ENCODE data around the gene CCR8.

Gene CCR8

DNA sequence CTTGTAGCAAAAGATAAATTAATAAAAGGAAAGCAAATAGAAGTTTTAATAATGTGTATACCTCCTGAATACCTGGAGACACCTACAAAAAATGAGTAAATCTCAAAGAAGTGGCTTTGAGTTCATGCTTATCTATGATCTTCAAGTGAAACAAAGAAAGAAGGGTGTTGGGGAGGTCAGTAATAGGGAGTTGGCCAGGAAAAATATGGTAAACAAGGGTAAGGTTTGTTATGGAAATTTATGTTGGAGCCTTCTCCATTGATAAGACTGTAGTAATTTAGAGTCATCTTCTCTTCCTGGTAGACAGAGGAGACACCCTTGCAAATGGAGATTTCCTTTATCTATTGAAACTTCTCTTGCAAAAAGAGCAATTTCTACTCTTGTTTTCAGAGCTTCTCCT is 6.6 kb upstream of the CCR8 start:
- Histone ChIP-seq H2AFZ (ENCODE audit: low read length) (no peak overlapping the region), H3K27me3 (replicated peaks; ENCODE audit: insufficient read depth, low read length) (no peaks in the 10 kb centered on the region), H3K4me1 (ENCODE audit: low read length) (no peaks in the 10 kb centered on the region), H3K4me3 (ENCODE audit: low read length) (no peak overlapping the region), H3K36me3 (replicated peaks; ENCODE audit: insufficient read depth, low read length) (no peaks in the 10 kb centered on the region), H3F3A (ENCODE audit: insufficient read depth, low read length) (no peaks in the 10 kb centered on the region), H3K9ac (ENCODE audit: low read length) (no peak overlapping the region), H3K27ac (ENCODE audit: low read length) (no peak overlapping the region), H3K4me2 (ENCODE audit: low read depth, low read length) (no peak overlapping the region), H4K20me1 (ENCODE audit: insufficient read depth, low read length) (no peaks in the 10 kb centered on the region), H3K9me3 (replicated peaks; ENCODE audit: insufficient read depth, low read length) (no peaks in the 10 kb centered on the region), H3K9me2 (replicated peaks; ENCODE audit: insufficient read depth, low read length) (no peaks in the 10 kb centered on the region), H3K79me2 (ENCODE audit: low read length) (no peaks in the 10 kb centered on the region)
- TF ChIP-seq CTCF (IDR thresholded peaks at IDR 0.05; ENCODE audit: low read length) (no peak), EZH2 (optimal IDR thresholded peaks at IDR 0.05; ENCODE audit: low read depth, low read length) (no peak), EZH2phosphoT487 (IDR thresholded peaks at IDR 0.05; ENCODE audit: low read length) (no peak)
- DNase-seq, result no peak

DNA sequence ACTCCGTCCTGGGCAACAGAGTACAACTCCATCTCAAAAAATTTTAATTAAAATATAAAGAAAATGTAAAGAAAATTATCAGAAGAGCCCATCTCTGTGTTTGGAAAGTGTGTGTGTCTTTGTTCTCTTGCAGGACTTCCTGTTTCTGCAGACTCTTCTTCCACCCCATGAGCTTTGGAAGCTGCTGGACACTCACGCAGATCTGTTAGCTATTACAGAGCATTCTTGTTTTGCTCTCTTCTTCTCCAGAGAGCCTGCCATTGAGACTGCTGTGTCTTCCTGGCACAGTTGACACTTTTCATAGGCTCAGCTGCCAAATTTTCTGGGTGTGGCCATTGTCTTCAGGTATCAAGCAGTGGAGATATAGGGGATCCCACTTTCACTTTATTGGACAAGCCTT is 6.0 kb upstream of the CCR8 start:
- no peaks in the 10 kb centered on the region for H3K27me3 ChIP-seq (replicated peaks; ENCODE audit: insufficient read depth, low read length)
- H3K36me3 ChIP-seq (replicated peaks; ENCODE audit: insufficient read depth, low read length), result no peaks in the 10 kb centered on the region
- no peaks in the 10 kb centered on the region for H3K9me3 ChIP-seq (replicated peaks; ENCODE audit: insufficient read depth, low read length)
- H3K79me2 ChIP-seq (ENCODE audit: low read length), result no peaks in the 10 kb centered on the region
- H3K9me2 ChIP-seq (replicated peaks; ENCODE audit: insufficient read depth, low read length), result no peaks in the 10 kb centered on the region
- no peak for DNase-seq
- no peaks in the 10 kb centered on the region for H3F3A ChIP-seq (ENCODE audit: insufficient read depth, low read length)
- H2AFZ ChIP-seq (ENCODE audit: low read length), result no peak overlapping the region
- no peak overlapping the region for H3K4me3 ChIP-seq (ENCODE audit: low read length)
- no peak overlapping the region for H3K4me2 ChIP-seq (ENCODE audit: low read depth, low read length)
- no peaks in the 10 kb centered on the region for H4K20me1 ChIP-seq (ENCODE audit: insufficient read depth, low read length)
- TF ChIP-seq EZH2phosphoT487 (IDR thresholded peaks at IDR 0.05; ENCODE audit: low read length) (no peak), EZH2 (optimal IDR thresholded peaks at IDR 0.05; ENCODE audit: low read depth, low read length) (no peak), CTCF (IDR thresholded peaks at IDR 0.05; ENCODE audit: low read length) (no peak)
- H3K9ac ChIP-seq (ENCODE audit: low read length), result no peak overlapping the region
- H3K27ac ChIP-seq (ENCODE audit: low read length), result no peak overlapping the region
- H3K4me1 ChIP-seq (ENCODE audit: low read length), result no peaks in the 10 kb centered on the region

DNA sequence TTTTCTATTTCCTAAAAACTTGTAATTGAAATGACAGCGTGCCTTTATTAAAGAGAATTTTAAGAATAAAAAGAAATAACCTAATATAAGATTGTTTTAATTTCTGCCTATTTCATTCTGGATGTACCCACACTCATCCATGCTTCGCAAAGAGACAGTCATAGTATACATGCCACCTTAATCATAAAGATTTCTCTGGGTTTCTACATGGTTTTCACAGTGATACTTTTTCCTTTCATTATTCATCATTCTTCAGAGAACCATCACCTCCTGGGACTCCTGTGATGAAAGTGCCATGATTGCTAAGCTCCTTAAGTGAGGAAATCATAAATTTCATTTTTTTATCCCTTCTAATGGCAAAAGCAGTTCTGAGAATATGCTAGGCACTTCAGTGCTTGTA is 4.3 kb upstream of the CCR8 start:
- Histone ChIP-seq H4K20me1 (ENCODE audit: insufficient read depth, low read length) (no peaks in the 10 kb centered on the region), H3K27me3 (replicated peaks; ENCODE audit: insufficient read depth, low read length) (no peaks in the 10 kb centered on the region), H3K9me2 (replicated peaks; ENCODE audit: insufficient read depth, low read length) (no peaks in the 10 kb centered on the region), H3K9me3 (replicated peaks; ENCODE audit: insufficient read depth, low read length) (no peaks in the 10 kb centered on the region), H3K4me1 (ENCODE audit: low read length) (no peaks in the 10 kb centered on the region), H2AFZ (ENCODE audit: low read length) (no peak overlapping the region), H3K9ac (ENCODE audit: low read length) (no peak overlapping the region), H3K79me2 (ENCODE audit: low read length) (no peaks in the 10 kb centered on the region), H3F3A (ENCODE audit: insufficient read depth, low read length) (no peaks in the 10 kb centered on the region), H3K4me2 (ENCODE audit: low read depth, low read length) (no peak overlapping the region), H3K27ac (ENCODE audit: low read length) (no peak overlapping the region), H3K4me3 (ENCODE audit: low read length) (no peak overlapping the region), H3K36me3 (replicated peaks; ENCODE audit: insufficient read depth, low read length) (no peaks in the 10 kb centered on the region)
- no peak for DNase-seq
- TF ChIP-seq EZH2phosphoT487 (IDR thresholded peaks at IDR 0.05; ENCODE audit: low read length), result no peak
- TF ChIP-seq EZH2 (optimal IDR thresholded peaks at IDR 0.05; ENCODE audit: low read depth, low read length), result no peak
- TF ChIP-seq CTCF (IDR thresholded peaks at IDR 0.05; ENCODE audit: low read length), result no peak

All from MM.1S (cell line).